K562 (cell line): ENCODE measurements around the gene FAM117A. TPM values are rescaled to one million over a fixed set of nuclear protein-coding genes. Genes with fewer than 3 reads are reported as not detected.

Experiments used
- ATAC-seq: fragments of 200-7000 bp; cut with Tn5 transposase; 3 replicates; pipeline ENCODE4 v1.9.1; 2020; ENCODE audit warnings: moderate library complexity
- BruUV-seq: library from RNA; stranded (reverse); fragments of 400-500 nt; replicated peaks from 2 replicates; lab custom pipeline; 2021; lab: Mats Ljungman, UMichigan
- CTCF ChIA-PET: fragments of 300-600 bp; formaldehyde crosslinking; extraction: SDS; loops from one replicate; lab custom pipeline; 2021; ENCODE audit warnings: low intra/inter-chr PET ratio; lab: Yijun Ruan, JAX
- POLR2A ChIA-PET: fragments of 300-600, 350-650 bp; sonication (Branson Sonifier 250); formaldehyde crosslinking; extraction: SDS; loops from one replicate; lab custom pipeline; 2021; ENCODE audit warnings: antibody characterized with exemption, inconsistent platforms; lab: Yijun Ruan, JAX
- DNase-seq, 4 experiments: peaks; one replicate each; pipeline versions ENCODE4 v3.0.0 to v3.0.0-alpha.2; 2011 to 2018; ENCODE audit warnings: low spot score in 3 of 4, mixed read lengths in 3 of 4; ENCODE audit errors: extremely low read depth in 1 of 4
- FAIRE-seq: peaks from 2 replicates; lab custom pipeline; 2011; peaks lifted over from hg19 to GRCh38; lab: Jason Lieb, UNC
- H2AFZ ChIP-seq: 2 replicates; pipeline ENCODE4 v1.6.0; 2011; ENCODE audit warnings: low read depth, low read length, control low read depth, inconsistent platforms
- H3K27ac ChIP-seq: fragments of 200-600 bp; 3 replicates; pipeline ENCODE4 v1.8.0; 2011; ENCODE audit warnings: low read depth, mild to moderate bottlenecking, control low read depth, inconsistent platforms, low read length, moderate library complexity, mixed read lengths; ENCODE audit errors: extremely low read depth
- H3K27me3 ChIP-seq, 2 experiments: fragments of 300-600 bp in 1 of 2; 2 replicates in 1 of 2; 3 replicates in 1 of 2; pipeline versions ENCODE4 v1.6.0 to v1.8.0; 2011; ENCODE audit warnings: inconsistent platforms in 2 of 2, low read length in 2 of 2, mild to moderate bottlenecking in 1 of 2, mixed read lengths in 1 of 2, moderate library complexity in 1 of 2; ENCODE audit not compliant: control insufficient read depth in 2 of 2, insufficient read depth in 2 of 2
- H3K36me3 ChIP-seq: fragments of 300-600 bp; 3 replicates; pipeline ENCODE4 v1.8.0; 2011; ENCODE audit warnings: mild to moderate bottlenecking, low read length, inconsistent platforms; ENCODE audit not compliant: control insufficient read depth, insufficient read depth
- H3K4me1 ChIP-seq, 2 experiments: fragments of 200-600 bp in 1 of 2; replicated peaks in 1 of 2; 2 replicates in 1 of 2; 3 replicates in 1 of 2; pipeline versions ENCODE4 v1.5.1 to v1.8.0; 2011; ENCODE audit warnings: inconsistent platforms in 2 of 2, low read length in 2 of 2, mild to moderate bottlenecking in 1 of 2, mixed read lengths in 1 of 2, moderate library complexity in 1 of 2; ENCODE audit not compliant: control insufficient read depth in 2 of 2, insufficient read depth in 2 of 2
- H3K4me2 ChIP-seq: 2 replicates; pipeline ENCODE4 v1.6.1; 2011; ENCODE audit warnings: low read length, control low read depth, inconsistent platforms, mixed read lengths; ENCODE audit not compliant: insufficient read depth
- H3K4me3 ChIP-seq: fragments of 200-600 bp; sonication (generic), shearing (Covaris generic); 2 replicates; pipeline ENCODE4 v1.5.1; 2016; ENCODE audit warnings: control low read depth, inconsistent platforms
- H3K79me2 ChIP-seq: fragments of 200-600 bp; 3 replicates; pipeline ENCODE4 v1.8.0; 2011; ENCODE audit warnings: low read length, inconsistent platforms; ENCODE audit not compliant: control insufficient read depth, insufficient read depth
- H3K9ac ChIP-seq, 2 experiments: 2 replicates each; pipeline versions ENCODE4 v1.6.0 to v1.6.1; 2011; ENCODE audit warnings: low read depth in 2 of 2, low read length in 2 of 2, control low read depth in 1 of 2, inconsistent platforms in 1 of 2, mild to moderate bottlenecking in 1 of 2, mixed read lengths in 1 of 2; ENCODE audit not compliant: insufficient read depth in 1 of 2
- H3K9me1 ChIP-seq: one replicate; pipeline ENCODE4 v1.6.0; 2011; ENCODE audit warnings: inconsistent platforms, mild to moderate bottlenecking, low read length, moderate library complexity; ENCODE audit not compliant: control insufficient read depth, insufficient read depth
- H3K9me3 ChIP-seq: replicated peaks from 2 replicates; pipeline ENCODE4 v1.5.1; 2011; ENCODE audit warnings: low read depth, low read length, inconsistent platforms; ENCODE audit not compliant: control insufficient read depth, insufficient read depth
- H4K20me1 ChIP-seq: replicated peaks from 2 replicates; pipeline ENCODE4 v1.6.1; 2011; ENCODE audit warnings: low read length, inconsistent platforms, mixed read lengths; ENCODE audit not compliant: control insufficient read depth, insufficient read depth
- DDX20 ChIP-seq: fragments of 450-650 bp; IDR thresholded peaks from 2 replicates; pipeline ENCODE4 v1.6.1; 2016; ENCODE audit warnings: missing genetic modification characterization, low read depth, mild to moderate bottlenecking, missing compliant biosample characterization, moderate library complexity
- ERF ChIP-seq: fragments of 450-650 bp; formaldehyde crosslinking; IDR thresholded peaks from 2 replicates; pipeline ENCODE4 v1.4.0; 2020; ENCODE audit warnings: mild to moderate bottlenecking, mixed read lengths
- MECOM ChIP-seq: fragments of 250-450 bp; sonication (Bioruptor Pico); IDR thresholded peaks from 2 replicates; pipeline ENCODE4 v1.8.0; 2022; ENCODE audit warnings: inconsistent platforms
- MEF2A ChIP-seq: IDR thresholded peaks from 2 replicates; pipeline ENCODE4 v1.6.1; 2011; ENCODE audit warnings: low read depth, mild to moderate bottlenecking, low read length, moderate library complexity; ENCODE audit not compliant: control insufficient read depth
- MYNN ChIP-seq, 2 experiments: sonication (generic); formaldehyde crosslinking in 1 of 2; IDR thresholded peaks; 2 replicates each; pipeline versions ENCODE4 v1.5.0 to v1.6.1; 2016 to 2020; ENCODE audit warnings: antibody characterized with exemption in 1 of 2, missing genetic modification reagents in 1 of 2
- PYGO2 ChIP-seq: fragments of 450-650 bp; IDR thresholded peaks from 2 replicates; pipeline ENCODE4 v1.6.1; 2016; ENCODE audit warnings: mild to moderate bottlenecking, missing genetic modification characterization, moderate library complexity, missing compliant biosample characterization
- TAL1 ChIP-seq: fragments of 450-650 bp; IDR thresholded peaks from 2 replicates; pipeline ENCODE4 v1.6.1; 2016; ENCODE audit warnings: mild to moderate bottlenecking
- TCF15 ChIP-seq: fragments of 250-450 bp; sonication (Bioruptor Pico); IDR thresholded peaks from 2 replicates; pipeline ENCODE4 v1.8.0; 2022; ENCODE audit warnings: moderate library complexity, mild to moderate bottlenecking, inconsistent platforms
- ZNF12 ChIP-seq: sonication (generic); formaldehyde crosslinking; IDR thresholded peaks from 2 replicates; pipeline ENCODE4 v1.4.0; 2020; ENCODE audit warnings: mild to moderate bottlenecking, missing genetic modification reagents
- WGBS: fragments of 100-300 bp; shearing (Covaris generic); methylation state at CpG from one replicate; pipeline ENCODE4 v1.1.6; 2016; ENCODE audit warnings: low coverage, mixed read lengths; ENCODE audit not compliant: insufficient coverage; ENCODE audit errors: missing lambda C conversion rate; 5-methylcytosine and 5-hydroxymethylcytosine counted together
- in situ Hi-C: fragments of 300-500 bp; cut with MboI; formaldehyde crosslinking; loops from 4 replicates; pipeline ENCODE4 v1.15.0; 2018; ENCODE audit warnings: inconsistent platforms, mixed read lengths
- intact Hi-C: fragments of 100-400 bp; cut with micrococcal nuclease; formaldehyde crosslinking; loops from 2 replicates; pipeline ENCODE4 v1.14.2; 2022
- polyA plus RNA-seq, 8 experiments: library from polyadenylated mRNA; depleted of rRNA in 4 of 8; stranded (reverse) in 5 of 8; unstranded in 3 of 8; fragments of >200 nt; fragmentation: Nextera tagmentation in 2 of 8; fragmentation: Illumina TruSeq in 1 of 8; extraction: Ambion mirVana in 2 of 8; extraction: Trizol in 1 of 8; gene quantifications; 2 replicates each; pipeline versions ENCODE4 v1.2.1 to v1.2.3, GENCODE V29; 2011 to 2014; ENCODE audit warnings: inconsistent platforms in 1 of 8, missing spikeins in 1 of 8
- total RNA-seq, 7 experiments: library from RNA; depleted of rRNA in 6 of 7; stranded (reverse); fragments of >200 nt in 6 of 7; fragmentation: Illumina TruSeq in 2 of 7; extraction: Trizol in 2 of 7; gene quantifications; 2 replicates each; pipeline versions ENCODE4 v1.2.1 to v1.2.3, GENCODE V29; 2011 to 2021; ENCODE audit warnings: low replicate concordance in 1 of 7
- TF ChIP-seq, protein P1 (sequence below): IDR thresholded peaks from 2 replicates; pipeline ENCODE4 v1.6.1; 2011; ENCODE audit warnings: borderline replicate concordance, low read depth, mild to moderate bottlenecking, moderate library complexity, low read length; ENCODE audit not compliant: insufficient read depth, poor library complexity, severe bottlenecking
- TF ChIP-seq, protein P2 (sequence below): fragments of 450-650 bp; IDR thresholded peaks from 2 replicates; pipeline ENCODE4 v1.6.1; 2016; ENCODE audit warnings: mild to moderate bottlenecking
- TF ChIP-seq, protein P3 (sequence below): IDR thresholded peaks from 3 replicates; pipeline ENCODE4 v1.6.1; 2011; ENCODE audit warnings: borderline replicate concordance, mild to moderate bottlenecking, moderate library complexity; ENCODE audit not compliant: insufficient read length; ENCODE audit errors: extremely low read depth

FAM117A gene
- total and polyA plus RNA-seq, 9 of the 15 experiments (the other 6 are each of a cell fraction or from before 2014, with no cell fraction given): 3.1 to 79.7 (median 36.6) TPM

- Histone ChIP-seq H3K4me1 (no peaks in the 10 kb centered on the region), H3K79me2 (no peaks in the 10 kb centered on the region), H3K36me3 (peaks cover 94% of the 10 kb centered on the region), H3K4me2 (no peak overlapping the region), H4K20me1 (no peaks in the 10 kb centered on the region), H3K9me3 (no peaks in the 10 kb centered on the region), H2AFZ (no peak overlapping the region), H3K9ac (no peak overlapping the region), H3K9me1 (peaks cover 4% of the 10 kb centered on the region), H3K4me3 (no peak overlapping the region), H3K27ac (no peak overlapping the region), H3K27me3 (no peaks in the 10 kb centered on the region)
- in situ Hi-C loops: no loop called here
- ATAC-seq: no peak
- no TSS peak for BruUV-seq
- ChIA-PET CTCF (no interaction called here), POLR2A (interaction anchor here (1.0 to 2.3 kb wide), 2 partner anchors 8 to 19 kb away, joined by 3 to 7 read pairs; partner anchors contain the start of gene SLC35B1)
- intact Hi-C loops: no loop called here
- 84% methylated on average over 9 of the region's 9 CpGs for WGBS
- DNase-seq: no peak
- no peak for FAIRE-seq
- TF ChIP-seq MEF2A (no peak), ERF (no peak), PYGO2 (tag) (no peak), TCF15 (no peak), MYNN (IDR thresholded peaks at IDR 0.05) (no peak), MYNN (CRISPR knock-in tag; IDR thresholded peaks at IDR 0.05) (no peak), ZNF12 (CRISPR knock-in tag) (no peak), DDX20 (tag) (no peak), TAL1 (no peak), MECOM (CRISPR knock-in tag) (no peak)
- TF ChIP-seq, protein P1, sequence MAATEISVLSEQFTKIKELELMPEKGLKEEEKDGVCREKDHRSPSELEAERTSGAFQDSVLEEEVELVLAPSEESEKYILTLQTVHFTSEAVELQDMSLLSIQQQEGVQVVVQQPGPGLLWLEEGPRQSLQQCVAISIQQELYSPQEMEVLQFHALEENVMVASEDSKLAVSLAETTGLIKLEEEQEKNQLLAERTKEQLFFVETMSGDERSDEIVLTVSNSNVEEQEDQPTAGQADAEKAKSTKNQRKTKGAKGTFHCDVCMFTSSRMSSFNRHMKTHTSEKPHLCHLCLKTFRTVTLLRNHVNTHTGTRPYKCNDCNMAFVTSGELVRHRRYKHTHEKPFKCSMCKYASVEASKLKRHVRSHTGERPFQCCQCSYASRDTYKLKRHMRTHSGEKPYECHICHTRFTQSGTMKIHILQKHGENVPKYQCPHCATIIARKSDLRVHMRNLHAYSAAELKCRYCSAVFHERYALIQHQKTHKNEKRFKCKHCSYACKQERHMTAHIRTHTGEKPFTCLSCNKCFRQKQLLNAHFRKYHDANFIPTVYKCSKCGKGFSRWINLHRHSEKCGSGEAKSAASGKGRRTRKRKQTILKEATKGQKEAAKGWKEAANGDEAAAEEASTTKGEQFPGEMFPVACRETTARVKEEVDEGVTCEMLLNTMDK: no peak
- TF ChIP-seq, protein P2, sequence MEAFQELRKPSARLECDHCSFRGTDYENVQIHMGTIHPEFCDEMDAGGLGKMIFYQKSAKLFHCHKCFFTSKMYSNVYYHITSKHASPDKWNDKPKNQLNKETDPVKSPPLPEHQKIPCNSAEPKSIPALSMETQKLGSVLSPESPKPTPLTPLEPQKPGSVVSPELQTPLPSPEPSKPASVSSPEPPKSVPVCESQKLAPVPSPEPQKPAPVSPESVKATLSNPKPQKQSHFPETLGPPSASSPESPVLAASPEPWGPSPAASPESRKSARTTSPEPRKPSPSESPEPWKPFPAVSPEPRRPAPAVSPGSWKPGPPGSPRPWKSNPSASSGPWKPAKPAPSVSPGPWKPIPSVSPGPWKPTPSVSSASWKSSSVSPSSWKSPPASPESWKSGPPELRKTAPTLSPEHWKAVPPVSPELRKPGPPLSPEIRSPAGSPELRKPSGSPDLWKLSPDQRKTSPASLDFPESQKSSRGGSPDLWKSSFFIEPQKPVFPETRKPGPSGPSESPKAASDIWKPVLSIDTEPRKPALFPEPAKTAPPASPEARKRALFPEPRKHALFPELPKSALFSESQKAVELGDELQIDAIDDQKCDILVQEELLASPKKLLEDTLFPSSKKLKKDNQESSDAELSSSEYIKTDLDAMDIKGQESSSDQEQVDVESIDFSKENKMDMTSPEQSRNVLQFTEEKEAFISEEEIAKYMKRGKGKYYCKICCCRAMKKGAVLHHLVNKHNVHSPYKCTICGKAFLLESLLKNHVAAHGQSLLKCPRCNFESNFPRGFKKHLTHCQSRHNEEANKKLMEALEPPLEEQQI: no peak
- TF ChIP-seq, protein P3, sequence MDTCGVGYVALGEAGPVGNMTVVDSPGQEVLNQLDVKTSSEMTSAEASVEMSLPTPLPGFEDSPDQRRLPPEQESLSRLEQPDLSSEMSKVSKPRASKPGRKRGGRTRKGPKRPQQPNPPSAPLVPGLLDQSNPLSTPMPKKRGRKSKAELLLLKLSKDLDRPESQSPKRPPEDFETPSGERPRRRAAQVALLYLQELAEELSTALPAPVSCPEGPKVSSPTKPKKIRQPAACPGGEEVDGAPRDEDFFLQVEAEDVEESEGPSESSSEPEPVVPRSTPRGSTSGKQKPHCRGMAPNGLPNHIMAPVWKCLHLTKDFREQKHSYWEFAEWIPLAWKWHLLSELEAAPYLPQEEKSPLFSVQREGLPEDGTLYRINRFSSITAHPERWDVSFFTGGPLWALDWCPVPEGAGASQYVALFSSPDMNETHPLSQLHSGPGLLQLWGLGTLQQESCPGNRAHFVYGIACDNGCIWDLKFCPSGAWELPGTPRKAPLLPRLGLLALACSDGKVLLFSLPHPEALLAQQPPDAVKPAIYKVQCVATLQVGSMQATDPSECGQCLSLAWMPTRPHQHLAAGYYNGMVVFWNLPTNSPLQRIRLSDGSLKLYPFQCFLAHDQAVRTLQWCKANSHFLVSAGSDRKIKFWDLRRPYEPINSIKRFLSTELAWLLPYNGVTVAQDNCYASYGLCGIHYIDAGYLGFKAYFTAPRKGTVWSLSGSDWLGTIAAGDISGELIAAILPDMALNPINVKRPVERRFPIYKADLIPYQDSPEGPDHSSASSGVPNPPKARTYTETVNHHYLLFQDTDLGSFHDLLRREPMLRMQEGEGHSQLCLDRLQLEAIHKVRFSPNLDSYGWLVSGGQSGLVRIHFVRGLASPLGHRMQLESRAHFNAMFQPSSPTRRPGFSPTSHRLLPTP: no peak
These were observed 48.1 kb downstream of the FAM117A start for GRCh38 chr17:49715717-49716279.
